C4-2B (cell line): ENCODE measurements around the gene AUNIP.

Experiments used
- ZFX ChIP-seq: fragments of 450-650 bp; IDR thresholded peaks from 2 replicates; pipeline ENCODE4 v1.6.1; 2017
- TF ChIP-seq, protein P1 (sequence below): fragments of 450-650 bp; conservative IDR thresholded peaks from 2 replicates; pipeline ENCODE4 v1.5.1; 2017; ENCODE audit warnings: mild to moderate bottlenecking

DNA sequence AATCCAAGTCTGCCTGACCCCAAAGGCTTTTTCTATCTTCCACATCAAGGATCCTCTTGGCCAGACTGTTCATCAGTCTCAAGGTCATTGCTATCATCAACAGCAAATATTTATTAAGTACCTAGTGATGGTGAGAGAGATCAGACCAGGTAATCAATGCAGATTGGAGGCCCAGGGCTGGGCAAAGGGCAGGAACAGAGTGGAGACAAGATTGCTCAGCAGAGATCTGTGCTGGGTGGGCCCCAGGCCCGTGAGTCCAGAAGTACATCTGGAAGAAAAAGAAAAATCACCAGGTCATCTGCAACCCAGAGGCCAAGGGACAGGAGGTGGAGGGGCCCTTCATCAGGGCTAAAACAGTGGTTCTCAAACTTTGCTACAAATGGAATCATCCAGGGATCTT, 26.3 kb upstream of the AUNIP start:
- TF ChIP-seq, protein P1, sequence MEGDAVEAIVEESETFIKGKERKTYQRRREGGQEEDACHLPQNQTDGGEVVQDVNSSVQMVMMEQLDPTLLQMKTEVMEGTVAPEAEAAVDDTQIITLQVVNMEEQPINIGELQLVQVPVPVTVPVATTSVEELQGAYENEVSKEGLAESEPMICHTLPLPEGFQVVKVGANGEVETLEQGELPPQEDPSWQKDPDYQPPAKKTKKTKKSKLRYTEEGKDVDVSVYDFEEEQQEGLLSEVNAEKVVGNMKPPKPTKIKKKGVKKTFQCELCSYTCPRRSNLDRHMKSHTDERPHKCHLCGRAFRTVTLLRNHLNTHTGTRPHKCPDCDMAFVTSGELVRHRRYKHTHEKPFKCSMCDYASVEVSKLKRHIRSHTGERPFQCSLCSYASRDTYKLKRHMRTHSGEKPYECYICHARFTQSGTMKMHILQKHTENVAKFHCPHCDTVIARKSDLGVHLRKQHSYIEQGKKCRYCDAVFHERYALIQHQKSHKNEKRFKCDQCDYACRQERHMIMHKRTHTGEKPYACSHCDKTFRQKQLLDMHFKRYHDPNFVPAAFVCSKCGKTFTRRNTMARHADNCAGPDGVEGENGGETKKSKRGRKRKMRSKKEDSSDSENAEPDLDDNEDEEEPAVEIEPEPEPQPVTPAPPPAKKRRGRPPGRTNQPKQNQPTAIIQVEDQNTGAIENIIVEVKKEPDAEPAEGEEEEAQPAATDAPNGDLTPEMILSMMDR, result no peak
- no peak for TF ChIP-seq ZFX
